Activated CD4-positive, alpha-beta T cell treated with anti-CD3 and anti-CD28 coated beads, Interleukin-2, amount 50 U/mL, for 48 hours (primary cell): Measurements from ENCODE around the gene TNIK.
"Not testable (repeated sequence)": the region's sequence is repeated elsewhere in the genome, so short reads cannot be mapped to it uniquely, and the experiment has no call there.

Source experiments
- DNase-seq, 2 experiments: peaks; one replicate each; pipeline ENCODE4 v3.0.0-alpha.2; 2020

TNIK gene

DNA sequence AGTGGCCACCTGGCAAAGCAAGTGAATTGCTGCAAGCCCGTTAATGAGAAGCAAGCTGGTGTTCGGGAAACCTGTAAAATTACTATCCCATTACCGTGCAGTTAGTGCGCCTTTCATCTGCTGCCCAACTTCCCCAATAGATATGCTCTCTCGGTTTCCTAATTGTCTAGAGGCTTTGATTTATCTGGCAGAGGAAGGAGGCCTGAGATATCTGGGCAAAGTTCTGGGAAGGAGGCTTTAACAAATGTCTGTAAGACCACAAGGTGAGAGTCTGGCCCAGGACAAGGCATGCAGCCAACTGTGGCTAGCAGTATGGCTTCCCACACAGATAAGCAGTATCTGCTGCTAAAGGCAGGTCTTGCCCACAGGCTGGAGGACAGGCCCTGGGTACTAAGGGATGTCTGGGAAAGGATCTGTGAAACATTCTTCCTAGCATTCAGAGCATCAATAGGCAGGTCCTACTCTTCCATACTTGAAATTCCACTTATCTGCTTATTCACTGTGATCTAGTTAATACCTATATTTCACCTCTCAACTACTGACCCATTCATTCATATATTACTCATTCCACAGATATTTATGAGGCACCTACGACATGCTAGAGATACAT is 303.7 kb downstream of the TNIK start:
- no peak for DNase-seq

DNA sequence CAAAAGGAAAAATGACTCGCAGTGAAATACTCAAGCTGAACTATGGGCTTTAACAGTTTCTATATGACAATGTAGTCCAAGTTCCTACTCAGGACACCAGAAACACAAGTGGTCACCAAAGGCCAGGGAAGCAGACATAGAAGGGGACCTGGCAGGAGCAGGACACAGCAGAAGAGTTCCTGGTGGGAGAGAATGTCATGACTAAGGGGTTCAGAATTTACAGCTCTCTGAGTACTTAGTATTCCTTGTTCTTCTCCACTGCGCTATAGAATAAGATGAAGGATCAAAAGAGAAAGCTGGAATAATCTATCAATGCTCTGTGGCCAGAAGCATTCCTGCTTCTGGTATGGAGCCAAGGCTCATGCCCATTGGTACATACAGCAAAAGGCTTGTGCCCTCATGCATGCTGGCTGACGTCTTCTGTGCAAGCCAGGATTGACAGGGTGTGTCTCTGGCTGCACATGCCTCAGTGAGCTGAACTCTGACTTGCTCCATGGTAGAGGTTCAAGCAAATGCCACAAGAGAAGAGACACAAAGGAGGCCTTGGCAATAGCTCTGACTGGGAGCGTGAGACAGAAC is 305.0 kb downstream of the TNIK start:
- DNase-seq = no peak

DNA sequence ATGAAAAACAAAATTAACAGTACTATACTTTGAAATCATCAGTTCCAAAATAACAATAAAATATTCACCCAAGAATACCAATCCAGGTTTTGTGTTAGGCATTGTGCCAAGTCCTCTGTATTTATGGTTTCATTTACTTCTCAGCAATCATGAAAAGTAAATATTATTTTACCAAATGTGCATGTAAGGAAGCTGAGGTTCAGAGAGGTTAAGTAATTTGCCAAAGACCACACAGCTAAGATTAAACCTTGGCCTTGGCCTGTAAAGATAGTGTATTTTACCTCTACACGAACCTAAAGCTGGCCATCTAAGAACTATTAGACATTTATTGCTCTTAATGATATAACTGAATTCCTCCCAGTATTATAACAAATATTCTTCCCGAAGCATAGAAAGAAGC is 309.3 kb downstream of the TNIK start:
- no peak for DNase-seq

DNA sequence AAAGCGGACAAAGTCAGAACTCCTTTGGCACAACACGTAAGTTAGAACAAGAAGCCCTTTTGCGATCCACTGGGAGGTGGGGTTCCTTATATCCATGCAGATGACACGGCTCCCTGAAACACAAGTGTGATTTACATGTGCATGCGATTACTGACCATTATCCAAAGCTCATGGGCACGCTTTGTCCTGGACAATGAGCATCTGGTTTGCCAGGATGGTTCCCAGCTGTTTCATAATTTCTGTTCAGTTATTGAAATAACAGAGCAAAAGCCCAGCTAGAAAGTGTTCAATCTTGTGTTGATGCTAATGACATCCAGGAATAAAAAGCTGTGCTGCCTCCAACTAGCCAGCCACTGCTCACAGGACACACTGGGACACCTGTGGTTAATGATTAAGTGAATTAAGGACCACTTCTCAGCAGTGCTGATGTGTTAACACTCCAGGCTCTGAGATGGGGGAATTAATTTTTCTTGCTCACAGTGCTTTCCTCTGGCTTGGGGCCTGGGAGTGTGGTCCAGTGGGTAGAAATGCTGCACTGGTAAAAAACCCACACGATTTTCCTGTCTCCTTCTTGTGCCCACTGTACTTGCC is 310.6 kb downstream of the TNIK start:
- no peak for DNase-seq

DNA sequence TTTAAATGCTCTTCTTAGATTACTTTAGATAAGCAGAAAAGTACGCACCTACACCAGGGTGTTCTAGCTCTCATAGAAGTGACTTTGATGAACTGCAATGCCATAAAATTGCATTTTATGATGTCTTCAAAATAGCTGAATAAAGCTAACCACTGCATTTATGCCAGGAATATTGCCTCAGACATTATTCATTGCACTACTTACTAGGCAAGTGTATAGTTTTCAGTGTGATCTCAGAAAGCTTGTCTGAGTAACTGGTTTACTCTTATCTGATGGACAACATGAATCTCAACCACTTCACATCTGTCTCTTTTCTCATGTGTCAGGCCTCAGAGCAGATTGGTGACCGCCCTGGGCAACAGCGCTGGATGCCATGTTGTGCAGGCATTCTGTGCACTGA is 314.4 kb downstream of the TNIK start:
- no peak for DNase-seq

DNA sequence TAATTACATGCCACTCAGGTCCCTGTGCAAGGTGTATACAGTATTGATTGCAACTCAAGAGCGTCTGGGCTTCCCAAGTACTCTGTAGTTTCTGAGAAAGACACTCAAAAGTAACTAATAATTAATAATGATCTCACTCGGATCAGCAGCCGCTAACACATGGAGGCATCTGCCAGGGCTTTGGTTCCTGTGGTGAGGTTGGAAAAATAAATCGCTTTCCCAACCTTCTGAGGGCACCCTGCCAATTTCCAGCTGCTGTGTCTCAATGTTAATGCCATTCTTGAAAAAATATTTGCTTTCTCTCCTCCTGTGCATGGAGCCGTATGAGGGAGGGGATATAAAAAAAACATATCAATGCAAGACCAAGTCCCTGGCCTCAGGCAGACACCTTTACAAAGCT is 317.2 kb downstream of the TNIK start:
- no peak for DNase-seq

DNA sequence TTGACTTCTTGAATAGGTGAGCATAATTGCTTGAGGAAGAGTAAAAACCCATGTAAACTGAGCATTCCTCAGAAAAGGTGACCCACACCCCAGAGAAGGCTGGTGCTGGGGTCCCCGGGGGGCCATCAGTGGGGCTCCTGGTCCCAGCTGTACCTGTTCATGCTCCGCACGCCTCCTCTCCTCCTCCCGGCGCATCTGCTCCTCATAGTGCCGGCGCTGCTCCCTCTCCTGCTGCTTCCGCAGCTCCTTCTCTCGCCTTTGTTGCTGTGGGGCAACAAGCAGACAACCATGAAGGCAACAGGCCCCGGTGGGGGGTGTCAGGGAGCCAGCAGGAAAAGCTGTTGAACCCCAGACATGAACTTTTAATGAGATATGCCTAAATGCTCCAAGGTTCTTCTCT is 320.0 kb downstream of the TNIK start:
- DNase-seq = no peak

DNA sequence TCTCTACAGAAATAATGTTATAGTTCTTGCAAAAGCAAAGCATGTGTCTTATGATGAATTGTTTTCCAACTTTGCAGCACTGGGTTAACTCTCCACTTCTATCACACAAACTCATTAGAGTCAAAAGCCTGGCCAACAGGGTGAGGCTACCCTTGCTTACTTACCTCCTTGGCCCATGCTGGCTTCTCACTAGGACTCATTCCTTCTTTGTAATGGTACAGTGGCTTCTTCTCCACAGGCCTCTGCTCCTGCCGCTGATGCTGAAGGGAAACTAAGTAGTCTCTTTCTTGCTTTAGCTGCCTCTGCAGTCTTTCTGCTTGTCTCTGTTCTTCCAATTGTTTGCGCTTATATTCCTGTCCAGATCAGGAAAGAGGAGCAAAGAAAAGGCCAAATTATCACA is 322.2 kb downstream of the TNIK start:
- DNase-seq = no peak

DNA sequence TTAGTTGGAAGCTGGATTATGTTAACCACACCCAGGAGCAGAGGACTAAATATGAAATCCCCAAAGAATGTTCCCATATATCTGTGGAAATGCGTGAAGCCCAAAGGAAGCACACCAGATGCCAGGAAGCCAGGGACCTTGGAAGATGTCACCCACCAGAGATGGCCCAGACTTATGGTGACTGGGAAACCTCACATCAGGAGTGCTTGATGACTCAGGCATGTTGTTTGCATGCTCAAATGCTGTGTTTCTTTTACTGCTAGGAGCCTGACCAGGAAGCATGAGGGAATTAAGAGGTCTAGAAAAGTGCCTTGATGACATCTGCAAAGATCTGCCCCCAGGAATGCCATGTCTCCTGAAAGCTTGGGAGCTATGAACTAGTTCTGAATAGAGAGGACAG is 324.7 kb downstream of the TNIK start:
- no peak for DNase-seq

DNA sequence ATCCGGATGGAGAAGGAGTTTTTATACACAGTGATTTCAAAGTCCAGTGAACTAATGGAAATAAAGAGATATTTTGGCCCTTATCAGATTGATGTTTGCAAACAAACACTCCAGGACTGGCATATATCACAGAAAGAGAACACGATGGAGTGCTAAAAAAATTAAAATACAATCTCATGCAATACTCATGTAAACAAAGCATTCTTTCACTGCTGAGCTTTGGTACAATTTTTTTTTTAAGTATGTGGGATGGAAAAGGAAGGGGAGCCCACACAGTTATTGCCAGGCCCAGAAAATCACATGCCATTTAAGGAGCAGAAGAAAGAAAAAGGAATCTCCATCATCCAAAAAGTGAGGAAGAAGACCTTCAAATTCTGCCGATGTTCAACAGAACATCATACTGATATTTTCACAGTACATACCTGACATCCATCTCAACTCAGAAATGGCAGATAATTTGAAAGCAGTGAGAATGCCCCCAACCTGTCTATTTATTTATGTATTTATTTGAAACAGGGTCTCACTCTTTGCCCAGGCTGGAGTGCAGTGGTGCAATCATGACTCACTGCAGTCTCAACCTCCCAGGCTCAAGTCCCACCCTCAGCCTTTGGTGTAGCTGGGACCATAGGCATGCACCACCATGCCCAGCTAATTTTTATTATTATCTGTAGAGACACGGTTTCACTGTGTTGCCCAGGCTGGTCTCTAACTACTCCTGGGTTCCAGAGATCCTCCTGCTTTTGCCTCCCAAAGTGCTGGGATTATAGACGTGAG is 326.2 kb downstream of the TNIK start:
- no peak for DNase-seq

DNA sequence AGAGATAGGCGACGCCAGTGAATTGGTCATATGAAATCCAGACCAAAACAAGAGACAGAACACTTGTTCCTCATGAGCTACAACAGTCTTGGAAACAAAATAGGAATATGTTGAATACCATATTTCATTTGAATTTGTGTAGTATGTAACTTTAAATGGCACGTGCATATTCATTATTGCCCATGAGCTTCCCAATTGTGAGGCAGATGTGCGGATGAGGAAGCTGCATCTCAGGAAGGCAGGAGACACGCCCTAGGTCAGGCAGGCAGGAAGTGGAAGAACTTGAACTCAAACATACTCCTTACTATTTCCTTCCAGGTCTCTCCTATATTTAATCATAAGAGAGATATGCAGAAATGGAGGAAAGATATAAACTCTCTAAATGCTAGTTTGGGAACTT is 326.9 kb downstream of the TNIK start:
- no peak for DNase-seq

DNA sequence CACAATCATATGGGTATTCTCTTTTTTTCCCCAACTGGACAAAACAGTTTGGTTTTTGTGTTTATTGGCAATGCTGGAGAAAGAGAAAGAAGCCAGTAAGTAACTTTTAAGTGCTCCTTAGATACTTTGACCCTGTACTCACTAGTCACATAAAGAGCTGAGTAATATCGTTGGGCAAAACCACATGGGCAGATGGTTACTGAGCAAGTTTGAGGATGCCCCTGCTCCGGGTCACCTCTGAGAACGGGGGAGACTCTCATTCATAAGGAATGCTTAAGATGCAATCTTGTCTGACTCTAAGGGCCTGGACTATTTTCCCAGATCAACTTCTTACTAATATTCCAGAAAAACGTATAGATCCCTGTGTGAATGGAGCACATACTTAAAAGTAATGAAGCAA is 327.3 kb downstream of the TNIK start:
- DNase-seq = no peak

DNA sequence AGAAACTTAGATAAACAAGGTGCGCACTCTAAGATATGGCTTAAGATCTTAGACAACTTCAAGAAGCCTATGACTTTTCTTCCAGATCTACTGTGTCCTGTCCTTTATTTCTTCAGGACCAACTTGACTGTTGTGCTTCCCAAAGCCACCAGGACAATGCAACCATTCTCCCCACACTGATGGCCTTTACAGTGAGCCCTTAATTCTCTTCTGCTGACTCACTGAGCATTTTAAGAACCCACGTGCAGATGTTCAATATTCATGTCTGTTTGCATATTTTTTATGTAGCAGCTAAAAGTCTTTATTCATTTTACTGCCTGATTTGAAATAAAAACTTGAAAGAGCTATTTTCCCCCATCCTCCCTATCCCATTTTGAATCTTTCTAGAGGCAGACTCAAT is 330.4 kb downstream of the TNIK start:
- no peak for DNase-seq

DNA sequence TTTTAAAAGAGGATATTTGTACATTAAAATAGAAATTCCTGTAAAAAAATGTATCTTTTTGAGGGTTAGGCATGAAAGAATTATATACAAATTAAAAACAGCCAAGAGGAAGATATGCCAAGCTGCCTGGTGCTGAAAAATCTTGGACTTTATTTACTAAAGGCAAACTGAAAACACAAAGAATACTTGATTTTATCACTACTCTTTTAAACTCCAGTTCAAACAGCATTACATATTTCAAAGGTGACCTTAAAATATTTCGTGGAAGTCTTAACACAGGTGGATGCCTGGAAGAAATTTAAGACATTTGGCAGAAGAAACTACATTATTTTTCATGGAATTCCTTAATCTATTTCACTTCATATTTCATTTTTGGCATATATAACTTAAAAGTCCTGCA is 332.6 kb downstream of the TNIK start:
- no peak for DNase-seq

DNA sequence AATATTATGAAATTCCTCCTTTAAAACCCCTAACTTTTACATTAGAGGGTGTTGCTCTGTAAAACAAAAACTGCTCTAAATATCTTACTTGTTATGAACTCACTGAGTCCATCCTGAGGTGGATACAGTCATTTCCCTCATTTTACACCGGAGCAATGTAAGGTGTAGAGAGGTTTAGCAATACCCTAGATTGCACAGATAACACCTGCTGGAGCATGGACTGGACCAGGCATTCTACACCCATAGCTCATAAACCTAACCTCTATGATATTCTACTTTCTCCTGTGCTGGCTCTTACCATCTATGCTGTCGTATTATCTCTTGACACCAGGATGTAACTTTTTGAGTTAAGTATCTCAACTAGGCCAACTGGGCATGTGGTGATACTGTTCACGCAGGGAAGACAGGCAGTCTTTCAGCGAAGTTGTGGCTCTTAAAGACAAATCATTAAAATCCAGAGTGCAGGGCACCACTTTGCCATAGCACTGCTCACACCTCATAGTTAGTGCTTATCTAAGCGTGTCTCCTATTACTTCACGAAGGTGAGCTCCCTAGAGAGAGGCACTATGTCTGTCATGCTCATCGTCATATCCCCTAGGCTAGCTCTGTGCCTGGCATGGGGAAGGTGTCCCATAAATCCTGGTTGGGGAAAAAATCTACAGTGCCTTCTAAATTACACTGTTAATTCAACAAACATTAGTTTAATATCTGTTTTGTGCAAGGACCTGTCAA is 333.6 kb downstream of the TNIK start:
- DNase-seq = no peak

DNA sequence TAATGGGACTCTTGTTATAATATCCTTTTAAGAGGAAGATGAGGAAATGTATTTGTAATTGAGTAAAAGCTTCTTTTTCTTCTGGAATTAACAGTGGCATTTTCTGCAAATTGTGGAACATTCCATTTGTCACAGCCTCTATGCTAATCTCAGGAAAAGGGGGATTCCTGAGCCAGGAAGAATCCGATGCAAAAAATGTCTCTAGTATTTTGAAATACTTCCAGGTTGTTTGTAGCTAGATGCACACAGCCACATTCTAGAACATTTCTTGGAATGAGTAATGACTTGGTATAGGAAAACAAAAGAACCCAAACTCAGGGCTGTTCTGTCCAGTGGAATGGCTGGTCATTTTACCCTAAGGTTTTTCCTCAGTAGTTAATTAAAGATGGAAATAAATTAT is 335.2 kb downstream of the TNIK start:
- no peak for DNase-seq

DNA sequence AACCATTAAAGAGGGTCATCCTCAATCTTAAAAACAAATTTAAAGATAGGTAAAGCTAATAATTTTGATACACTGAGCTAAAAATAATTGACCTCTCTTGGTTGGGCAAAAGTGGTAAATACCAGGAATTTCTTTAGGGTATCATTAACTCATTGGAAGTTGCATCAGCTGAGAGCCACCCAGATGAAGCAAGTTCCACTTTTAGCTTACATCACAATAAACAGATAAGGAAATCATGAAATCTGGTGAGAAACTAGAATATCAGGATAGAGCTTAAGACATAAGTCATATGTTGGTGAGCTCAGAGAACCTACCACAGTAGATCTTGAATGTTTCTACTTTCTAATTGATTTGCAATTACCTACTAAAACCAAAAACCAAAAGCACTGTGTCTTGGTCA is 336.3 kb downstream of the TNIK start:
- no peak for DNase-seq

DNA sequence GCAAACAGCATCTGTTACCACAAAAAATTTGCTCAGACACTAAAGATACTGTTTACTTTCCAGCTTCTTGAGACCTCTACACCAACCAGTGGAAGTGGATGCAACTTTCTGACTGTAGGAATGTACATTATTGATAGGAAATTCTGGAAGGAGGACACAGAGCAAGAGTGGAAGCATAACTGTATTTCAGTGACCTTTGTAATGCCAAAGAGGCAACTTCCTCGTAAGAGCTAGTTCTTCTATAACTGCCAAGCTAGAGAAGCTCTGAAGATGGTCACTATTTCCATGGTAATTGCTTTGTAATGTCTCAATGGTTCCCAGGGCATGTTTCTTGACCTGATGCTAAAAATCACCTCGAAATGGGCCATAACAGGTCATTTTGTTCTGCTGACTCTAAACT is 337.3 kb downstream of the TNIK start:
- no peak for DNase-seq

DNA sequence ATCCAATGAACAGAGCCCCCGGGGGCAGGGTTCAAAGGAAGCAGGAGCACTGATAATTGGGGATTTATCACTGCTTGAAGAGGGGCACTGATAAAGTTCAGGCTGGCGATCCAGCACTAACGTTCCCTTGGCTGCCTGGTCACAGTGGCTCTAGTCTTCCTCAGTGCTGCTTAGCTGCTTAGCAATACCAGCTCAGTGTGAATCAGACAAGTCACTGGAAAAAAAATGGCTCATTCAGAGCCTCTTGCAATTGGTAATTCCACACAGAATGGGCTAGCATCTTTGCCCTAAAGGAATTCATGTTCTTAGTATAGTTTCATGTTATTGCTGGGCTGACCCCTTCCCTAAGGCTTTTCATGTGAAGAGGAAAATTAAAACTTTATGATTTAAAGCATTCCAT is 338.0 kb downstream of the TNIK start:
- no peak for DNase-seq

DNA sequence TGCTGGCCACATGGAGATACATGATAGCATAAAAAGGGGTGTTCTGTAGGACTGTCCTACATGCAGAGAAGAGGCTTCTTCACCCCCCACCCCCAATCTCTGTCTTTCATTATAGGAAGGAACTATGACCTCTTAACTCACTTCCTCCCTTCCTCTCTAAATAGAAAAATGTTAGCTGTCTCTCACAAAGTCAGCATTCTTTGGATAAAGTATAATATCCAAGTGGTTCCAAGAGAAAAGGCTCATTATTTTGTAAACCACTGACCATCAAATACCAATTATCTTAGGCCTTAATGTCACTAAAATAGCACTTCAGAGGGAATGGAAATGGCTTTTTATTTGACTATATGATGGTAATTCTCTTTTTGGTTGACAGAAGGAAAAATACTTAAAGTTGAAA is 338.4 kb downstream of the TNIK start:
- no peak for DNase-seq

DNA sequence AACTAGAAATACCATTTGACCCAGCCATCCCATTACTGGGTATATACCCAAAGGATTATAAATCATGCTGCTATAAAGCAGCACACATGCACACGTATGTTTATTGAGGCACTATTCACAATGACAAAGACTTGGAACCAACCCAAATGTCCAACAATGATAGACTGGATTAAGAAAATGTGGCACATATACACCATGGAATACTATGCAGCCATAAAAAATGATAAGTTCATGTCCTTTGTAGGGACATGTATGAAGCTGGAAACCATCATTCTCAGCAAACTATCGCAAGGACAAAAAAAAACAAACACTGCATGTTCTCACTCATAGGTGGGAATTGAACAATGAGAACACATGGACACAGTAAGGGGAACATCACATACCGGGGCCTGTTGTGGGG is 340.8 kb downstream of the TNIK start:
- not testable (repeated sequence) for DNase-seq

DNA sequence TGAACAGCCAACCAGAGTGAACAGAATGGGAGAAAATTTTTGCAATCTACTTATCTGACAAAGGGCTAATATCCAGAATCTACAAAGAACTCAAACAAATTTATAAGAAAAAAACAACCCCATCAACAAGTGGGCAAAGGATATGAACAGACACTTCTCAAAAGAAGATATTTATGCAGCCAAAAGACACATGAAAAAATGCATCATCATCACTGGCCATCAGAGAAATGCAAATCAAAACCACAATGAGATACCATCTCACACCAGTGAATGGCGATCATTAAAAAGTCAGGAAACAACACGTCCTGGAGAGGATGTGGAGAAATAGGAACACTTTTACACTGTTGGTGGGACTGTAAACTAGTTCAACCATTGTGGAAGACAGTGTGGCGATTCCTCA is 341.2 kb downstream of the TNIK start:
- DNase-seq = not testable (repeated sequence)

DNA sequence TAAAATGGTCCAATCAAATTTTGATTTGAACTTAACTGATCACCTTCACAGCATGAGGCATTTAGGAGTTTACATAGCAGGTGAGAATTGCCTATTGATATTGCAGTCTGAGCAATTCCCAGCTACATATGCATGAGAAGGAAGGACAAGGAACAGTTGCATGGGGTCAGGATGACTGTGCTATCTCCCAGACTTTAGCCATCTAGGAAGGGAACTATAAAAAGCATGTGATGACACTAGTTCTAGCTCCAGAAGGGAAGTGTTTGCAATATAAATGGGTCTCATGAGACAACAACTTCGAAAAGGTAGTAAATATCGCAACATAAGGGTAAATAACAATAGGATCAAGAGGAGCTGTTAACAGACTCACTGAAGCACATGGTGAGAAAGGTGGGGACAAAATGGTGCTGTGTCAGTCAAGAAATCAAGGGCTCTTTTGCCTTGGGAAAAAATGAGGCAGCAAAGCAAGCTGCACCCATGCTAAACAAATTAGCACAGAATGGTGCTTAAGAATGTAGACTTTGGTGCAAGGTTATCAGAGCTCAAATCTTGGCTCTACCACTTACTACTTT is 343.3 kb downstream of the TNIK start:
- no peak for DNase-seq
